Osteoblast (primary cell): Measurements from ENCODE around the gene HOXD4. TPM values are rescaled to one million over a fixed set of nuclear protein-coding genes. Genes with fewer than 3 reads are reported as not detected.
A peak's percentile ranks its signal among the peaks of the same experiment; 100 is the strongest.

Source experiments
- DNase-seq: peaks from one replicate; pipeline ENCODE4 v3.0.0; 2011; ENCODE audit warnings: low spot score, mixed read lengths; ENCODE audit not compliant: insufficient read length; ENCODE audit errors: missing footprints
- H2AFZ ChIP-seq: 2 replicates; pipeline ENCODE4 v1.6.0; 2011; ENCODE audit warnings: mild to moderate bottlenecking, low read length
- H3K27ac ChIP-seq: 2 replicates; pipeline ENCODE4 v1.5.1; 2011; ENCODE audit warnings: mild to moderate bottlenecking, low read depth, low read length, moderate library complexity
- H3K27me3 ChIP-seq: 2 replicates; pipeline ENCODE4 v1.6.0; 2012; ENCODE audit warnings: mild to moderate bottlenecking, control low read depth, inconsistent platforms, low read length, moderate library complexity; ENCODE audit not compliant: insufficient read depth
- H3K36me3 ChIP-seq: 2 replicates; pipeline ENCODE4 v1.5.1; 2011; ENCODE audit warnings: mild to moderate bottlenecking, low read length, control low read depth, moderate library complexity; ENCODE audit not compliant: insufficient read depth
- H3K4me1 ChIP-seq: 2 replicates; pipeline ENCODE4 v1.5.1; 2011; ENCODE audit warnings: mild to moderate bottlenecking, low read length, control low read depth, moderate library complexity; ENCODE audit not compliant: insufficient read depth
- H3K4me2 ChIP-seq: 2 replicates; pipeline ENCODE4 v1.6.0; 2011; ENCODE audit warnings: mild to moderate bottlenecking, low read length; ENCODE audit not compliant: insufficient read depth
- H3K4me3 ChIP-seq: fragments of 200-600 bp; sonication (generic); 3 replicates; pipeline ENCODE4 v1.5.1; 2012; ENCODE audit warnings: mild to moderate bottlenecking, low read length, inconsistent platforms; ENCODE audit not compliant: insufficient read depth
- H3K79me2 ChIP-seq: 2 replicates; pipeline ENCODE4 v1.6.0; 2012; ENCODE audit warnings: mild to moderate bottlenecking, low read length, control low read depth, inconsistent platforms; ENCODE audit not compliant: insufficient read depth
- H3K9me3 ChIP-seq: 2 replicates; pipeline ENCODE4 v1.5.1; 2011; ENCODE audit warnings: low read depth, low read length, control low read depth
- H4K20me1 ChIP-seq: 2 replicates; pipeline ENCODE4 v1.6.0; 2012; ENCODE audit warnings: mild to moderate bottlenecking, low read length, control low read depth; ENCODE audit not compliant: insufficient read depth
- total RNA-seq: library from RNA; depleted of rRNA; stranded (reverse); fragments of >200 nt; gene quantifications from 2 replicates; pipeline ENCODE4 v1.2.3, GENCODE V29; 2012
- TF ChIP-seq, protein P1 (sequence below): IDR thresholded peaks from 2 replicates; pipeline ENCODE4 v1.5.1; 2011; ENCODE audit warnings: mild to moderate bottlenecking, low read depth, low read length, moderate library complexity; ENCODE audit errors: extremely low read depth

Gene HOXD4
- total RNA-seq, 1 donor, result 0.36 TPM

DNA sequence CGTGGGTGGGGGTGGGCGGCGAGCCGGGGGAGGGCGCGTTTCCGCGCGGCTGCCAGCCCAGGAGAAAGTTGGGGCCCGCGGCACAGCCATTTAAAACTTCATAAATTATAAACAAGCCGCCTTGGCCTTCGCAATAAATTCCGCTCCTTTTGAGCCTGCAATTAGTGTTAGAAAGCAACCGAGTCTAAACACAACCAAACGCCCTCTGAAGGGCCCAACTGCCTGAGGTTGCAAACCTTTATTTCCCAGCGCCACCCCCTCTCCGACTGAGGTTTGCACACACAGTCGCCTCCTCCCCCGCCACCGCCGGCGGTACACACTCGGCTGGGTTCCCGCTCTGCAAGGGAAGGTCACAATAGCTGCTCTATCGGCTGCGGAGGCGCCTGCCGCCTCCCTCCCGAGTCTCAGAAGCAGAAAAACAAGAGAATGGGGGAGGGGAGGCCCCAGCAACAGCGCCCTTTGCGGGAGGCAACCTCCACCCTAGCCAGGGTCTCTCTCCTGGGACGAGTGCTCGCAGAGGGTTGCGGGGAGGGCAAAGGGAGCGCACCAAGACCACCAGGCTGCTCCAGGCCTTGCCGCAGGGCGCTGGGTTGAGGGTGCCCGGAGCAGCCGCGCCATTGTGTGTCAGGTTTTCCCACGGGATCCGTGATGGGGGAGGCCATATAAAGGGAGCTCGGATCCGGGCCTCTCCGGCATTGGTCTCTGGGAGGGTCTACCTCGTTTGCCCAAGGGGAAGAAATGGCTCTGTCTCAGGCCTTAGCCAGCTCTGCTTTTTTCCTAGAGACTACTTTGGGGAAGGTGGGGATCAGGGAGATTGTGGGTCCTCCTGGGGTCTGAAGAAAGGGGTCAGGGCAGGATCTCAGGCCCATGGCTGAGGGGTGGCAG, 23.7 kb downstream of the HOXD4 start:
- Histone ChIP-seq H3K36me3 (no peaks in the 10 kb centered on the region), H2AFZ (no peak overlapping the region), H4K20me1 (no peaks in the 10 kb centered on the region), H3K4me2 (no peak overlapping the region), H3K27me3 (peaks cover 70% of the 10 kb centered on the region), H3K79me2 (no peaks in the 10 kb centered on the region), H3K4me3 (peak overlapping the region; percentile 19), H3K9me3 (no peaks in the 10 kb centered on the region), H3K4me1 (peaks cover 9% of the 10 kb centered on the region), H3K27ac (no peak overlapping the region)
- peak; percentile 54 for DNase-seq
- TF ChIP-seq, protein P1, sequence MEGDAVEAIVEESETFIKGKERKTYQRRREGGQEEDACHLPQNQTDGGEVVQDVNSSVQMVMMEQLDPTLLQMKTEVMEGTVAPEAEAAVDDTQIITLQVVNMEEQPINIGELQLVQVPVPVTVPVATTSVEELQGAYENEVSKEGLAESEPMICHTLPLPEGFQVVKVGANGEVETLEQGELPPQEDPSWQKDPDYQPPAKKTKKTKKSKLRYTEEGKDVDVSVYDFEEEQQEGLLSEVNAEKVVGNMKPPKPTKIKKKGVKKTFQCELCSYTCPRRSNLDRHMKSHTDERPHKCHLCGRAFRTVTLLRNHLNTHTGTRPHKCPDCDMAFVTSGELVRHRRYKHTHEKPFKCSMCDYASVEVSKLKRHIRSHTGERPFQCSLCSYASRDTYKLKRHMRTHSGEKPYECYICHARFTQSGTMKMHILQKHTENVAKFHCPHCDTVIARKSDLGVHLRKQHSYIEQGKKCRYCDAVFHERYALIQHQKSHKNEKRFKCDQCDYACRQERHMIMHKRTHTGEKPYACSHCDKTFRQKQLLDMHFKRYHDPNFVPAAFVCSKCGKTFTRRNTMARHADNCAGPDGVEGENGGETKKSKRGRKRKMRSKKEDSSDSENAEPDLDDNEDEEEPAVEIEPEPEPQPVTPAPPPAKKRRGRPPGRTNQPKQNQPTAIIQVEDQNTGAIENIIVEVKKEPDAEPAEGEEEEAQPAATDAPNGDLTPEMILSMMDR, result no peak

DNA sequence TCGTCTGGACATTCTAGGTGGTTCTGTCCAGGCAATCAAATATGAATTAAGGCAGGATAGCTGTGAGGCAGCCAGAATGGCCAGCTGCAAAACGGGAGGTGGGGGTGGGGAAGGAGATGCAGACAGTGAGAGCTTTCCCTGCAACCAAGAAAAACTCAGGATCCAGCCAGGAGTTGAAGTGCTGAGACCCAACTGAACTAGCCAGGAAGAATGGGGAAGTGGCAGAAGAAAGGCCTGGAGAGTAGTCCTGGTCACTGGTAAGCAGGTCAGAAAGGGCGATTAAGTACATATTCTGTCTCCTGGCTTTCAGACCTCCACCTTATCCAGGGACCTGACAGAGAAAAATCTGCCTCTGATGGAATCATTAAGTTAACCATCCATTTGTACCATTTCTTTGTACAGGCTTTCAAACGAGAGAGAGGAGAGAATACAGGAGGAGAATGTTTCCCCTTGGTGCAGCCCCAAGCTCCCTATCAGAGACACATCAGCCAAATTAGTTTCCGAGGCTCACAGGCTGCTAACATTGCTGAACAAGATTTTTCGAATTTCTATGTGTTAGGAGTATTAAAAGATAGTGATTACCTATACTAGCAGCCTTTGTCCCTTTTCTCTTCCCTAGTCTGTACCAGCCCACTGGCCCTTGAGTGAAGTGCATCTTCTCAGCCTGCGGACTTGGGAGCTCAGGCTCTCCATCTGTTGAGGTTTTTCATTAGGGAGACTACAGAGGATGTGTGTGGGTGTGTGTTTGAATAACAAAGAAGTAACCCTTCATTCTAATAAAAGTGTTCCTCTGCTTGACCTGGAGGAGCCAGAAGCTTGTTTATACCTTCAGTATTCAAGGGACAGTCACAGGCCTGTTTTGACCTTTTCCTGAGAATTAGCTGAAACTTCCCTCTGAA, 24.6 kb downstream of the HOXD4 start:
- H3K9me3 ChIP-seq, result no peaks in the 10 kb centered on the region
- H3K27ac ChIP-seq, result no peak overlapping the region
- peak; percentile 53 for DNase-seq
- no peaks in the 10 kb centered on the region for H4K20me1 ChIP-seq
- H3K36me3 ChIP-seq, result no peaks in the 10 kb centered on the region
- H3K4me3 ChIP-seq, result no peak overlapping the region
- no peak overlapping the region for H3K4me2 ChIP-seq
- TF ChIP-seq, protein P1, result no peak
- H2AFZ ChIP-seq, result no peak overlapping the region
- H3K4me1 ChIP-seq, result peaks cover 9% of the 10 kb centered on the region
- H3K27me3 ChIP-seq, result peaks cover 78% of the 10 kb centered on the region
- H3K79me2 ChIP-seq, result no peaks in the 10 kb centered on the region

DNA sequence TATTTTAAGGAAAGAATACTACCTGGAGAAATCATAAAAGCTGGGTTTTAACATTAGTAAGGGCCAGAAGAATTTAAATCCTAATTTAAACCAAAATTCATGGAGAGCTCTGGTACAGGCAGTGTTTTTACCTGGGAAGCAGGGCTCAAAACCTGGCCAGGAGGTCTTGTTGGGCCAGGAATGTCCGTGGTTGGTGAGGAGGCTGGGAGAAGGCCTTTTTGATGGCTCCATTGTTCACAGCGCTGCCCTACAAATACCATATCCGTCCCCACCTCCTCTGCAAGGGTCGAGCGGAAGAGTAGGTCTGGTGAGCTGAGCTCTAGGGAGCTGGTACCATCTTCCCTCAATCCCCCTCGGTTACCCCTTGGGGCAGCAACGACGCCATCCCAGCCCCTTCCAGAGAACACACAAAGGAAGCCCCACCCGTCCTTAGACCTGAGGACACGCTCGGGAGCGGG, 26.3 kb downstream of the HOXD4 start:
- H3K4me2 ChIP-seq, result peak overlapping the region; percentile 82
- peaks cover 77% of the 10 kb centered on the region for H3K27me3 ChIP-seq
- H2AFZ ChIP-seq, result no peak overlapping the region
- H4K20me1 ChIP-seq, result no peaks in the 10 kb centered on the region
- H3K27ac ChIP-seq, result no peak overlapping the region
- peaks cover 9% of the 10 kb centered on the region for H3K4me1 ChIP-seq
- no peaks in the 10 kb centered on the region for H3K79me2 ChIP-seq
- H3K9me3 ChIP-seq, result no peaks in the 10 kb centered on the region
- DNase-seq, result no peak
- no peaks in the 10 kb centered on the region for H3K36me3 ChIP-seq
- TF ChIP-seq, protein P1, result no peak
- H3K4me3 ChIP-seq, result peak overlapping the region; percentile 61
